ENCODE data around the gene PYGM.

DNA sequence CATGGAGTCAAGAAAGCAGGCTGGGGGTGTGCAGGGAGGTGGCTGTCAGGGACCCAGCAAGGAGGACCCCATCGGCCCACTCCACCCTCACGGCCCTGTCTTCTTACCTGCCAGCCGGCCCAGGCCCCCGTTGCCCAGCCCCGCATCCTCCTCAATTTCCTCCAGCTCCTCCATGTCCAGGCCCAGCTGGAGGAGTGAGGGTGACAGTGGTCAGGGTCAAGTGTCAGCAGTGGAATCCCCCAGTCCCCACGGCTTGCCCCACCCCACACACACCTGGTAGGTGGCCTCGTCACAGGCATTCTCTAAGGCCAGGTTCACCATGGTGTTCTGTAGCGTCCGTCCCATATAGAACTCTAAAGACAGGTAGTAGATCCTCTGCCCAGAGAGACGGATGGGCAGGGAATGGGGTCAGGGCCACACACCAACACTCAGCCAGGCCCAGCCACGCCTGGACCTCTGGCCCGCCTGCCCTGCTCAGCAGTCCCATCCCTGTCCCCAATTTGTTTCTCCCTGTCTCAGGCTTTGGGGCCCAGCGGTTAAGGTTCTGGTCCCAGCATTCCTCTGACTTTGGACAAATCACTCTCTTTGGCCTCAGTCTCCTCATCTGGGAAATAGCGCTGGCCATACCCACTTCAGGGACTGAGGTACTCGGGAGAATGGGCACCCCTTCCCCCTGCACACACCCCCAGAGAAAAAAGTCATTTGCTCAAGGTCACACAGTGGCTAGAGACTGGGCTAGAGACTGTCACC is 1.3 kb downstream of the PYGM start:
- TF ChIP-seq, protein P1, sequence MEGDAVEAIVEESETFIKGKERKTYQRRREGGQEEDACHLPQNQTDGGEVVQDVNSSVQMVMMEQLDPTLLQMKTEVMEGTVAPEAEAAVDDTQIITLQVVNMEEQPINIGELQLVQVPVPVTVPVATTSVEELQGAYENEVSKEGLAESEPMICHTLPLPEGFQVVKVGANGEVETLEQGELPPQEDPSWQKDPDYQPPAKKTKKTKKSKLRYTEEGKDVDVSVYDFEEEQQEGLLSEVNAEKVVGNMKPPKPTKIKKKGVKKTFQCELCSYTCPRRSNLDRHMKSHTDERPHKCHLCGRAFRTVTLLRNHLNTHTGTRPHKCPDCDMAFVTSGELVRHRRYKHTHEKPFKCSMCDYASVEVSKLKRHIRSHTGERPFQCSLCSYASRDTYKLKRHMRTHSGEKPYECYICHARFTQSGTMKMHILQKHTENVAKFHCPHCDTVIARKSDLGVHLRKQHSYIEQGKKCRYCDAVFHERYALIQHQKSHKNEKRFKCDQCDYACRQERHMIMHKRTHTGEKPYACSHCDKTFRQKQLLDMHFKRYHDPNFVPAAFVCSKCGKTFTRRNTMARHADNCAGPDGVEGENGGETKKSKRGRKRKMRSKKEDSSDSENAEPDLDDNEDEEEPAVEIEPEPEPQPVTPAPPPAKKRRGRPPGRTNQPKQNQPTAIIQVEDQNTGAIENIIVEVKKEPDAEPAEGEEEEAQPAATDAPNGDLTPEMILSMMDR (IDR thresholded peaks at IDR 0.05), result no peak
- no peak for TF ChIP-seq POLR2A (IDR thresholded peaks at IDR 0.05)

All from lower leg skin (tissue), 3 donors.